Breast epithelium (tissue), 4 donors: ENCODE measurements around the gene MYO1D. TPM values are rescaled to one million over a fixed set of nuclear protein-coding genes. Genes with fewer than 3 reads are reported as not detected.
"Not testable (repeated sequence)": the region's sequence is repeated elsewhere in the genome, so short reads cannot be mapped to it uniquely, and the experiment has no call there.

Experiments
- DNase-seq, 2 donors: peaks; one replicate each; pipeline ENCODE4 v3.0.0-alpha.2; 2019; ENCODE audit warnings: low spot score in 2 of 2
- H3K27ac ChIP-seq, 2 donors: fragments of 200-600 bp; sonication (generic) in 1 of 2; one replicate each; pipeline ENCODE4 v1.5.1; 2016 to 2019; ENCODE audit warnings: mild to moderate bottlenecking in 1 of 2
- H3K27me3 ChIP-seq, 2 donors: fragments of 200-600 bp; sonication (generic) in 1 of 2; one replicate each; pipeline versions ENCODE4 v1.5.1 to v1.6.0; 2017 to 2019; ENCODE audit warnings: control low read depth in 1 of 2, mild to moderate bottlenecking in 1 of 2
- H3K36me3 ChIP-seq: fragments of 200-600 bp; one replicate; pipeline ENCODE4 v1.5.1; 2019
- H3K4me1 ChIP-seq, 2 donors: fragments of 200-600 bp; sonication (generic); one replicate each; pipeline ENCODE4 v1.5.1; 2016 to 2019; ENCODE audit warnings: control low read depth in 1 of 2
- H3K4me3 ChIP-seq, 3 donors: fragments of 200-600 bp; sonication (generic); 1 replicate in 2 of 3; 2 replicates in 1 of 3; pipeline ENCODE4 v1.5.1; 2016 to 2019; ENCODE audit warnings: mild to moderate bottlenecking in 3 of 3, moderate library complexity in 2 of 3
- H3K9me3 ChIP-seq, 2 donors: fragments of 200-600 bp; sonication (generic) in 1 of 2; one replicate each; pipeline ENCODE4 v1.5.1; 2016 to 2019; ENCODE audit warnings: control low read depth in 1 of 2
- CTCF ChIP-seq, 3 donors: fragments of 450-650 bp; IDR thresholded peaks; one replicate each; pipeline ENCODE4 v1.5.1; 2016 to 2017; ENCODE audit warnings: antibody characterized with exemption in 3 of 3, mild to moderate bottlenecking in 3 of 3, moderate library complexity in 3 of 3
- POLR2A ChIP-seq: fragments of 450-650 bp; IDR thresholded peaks from one replicate; pipeline ENCODE4 v1.6.1; 2016; ENCODE audit warnings: antibody characterized with exemption, mild to moderate bottlenecking, moderate library complexity
- POLR2AphosphoS5 ChIP-seq, 3 donors: sonication (generic); formaldehyde crosslinking; IDR thresholded peaks; one replicate each; pipeline ENCODE4 v1.6.1; 2017; ENCODE audit warnings: antibody characterized with exemption in 3 of 3
- intact Hi-C: fragments of 100-400 bp; cut with DNase I; formaldehyde crosslinking; loops from one replicate; pipeline ENCODE4 v1.15.1; 2023; ENCODE audit warnings: low total_unique reads
- total RNA-seq, 3 donors: library from RNA; depleted of rRNA; stranded (reverse); fragments of >200 nt; gene quantifications; one replicate each; pipeline ENCODE4 v1.1.0, GENCODE V29; 2016

Gene MYO1D
- 100 to 1,000 TPM in 1 of 3 donors, 10 to 100 TPM in 2; 54.4 to 114 (median 76.7) TPM for total RNA-seq

GRCh38 chr17:32876417-32877163 is at the start of gene MYO1D:
TSS of gene MYO1D (minus strand) at chr17:32877124. CDS start at chr17:32876872, 252 bp downstream.
- no peaks in the 10 kb centered on the region for H3K27me3 ChIP-seq
- H3K27ac ChIP-seq = peak within 1 kb of the TSS; percentile 92 to 100
- peak within 1 kb of the TSS; percentile 76 to 100 (median 77) for H3K4me3 ChIP-seq
- H3K9me3 ChIP-seq = no peaks in the 10 kb centered on the region
- intact Hi-C loops = no loop called here
- no peaks in the 10 kb centered on the region for H3K4me1 ChIP-seq
- TF ChIP-seq CTCF (IDR thresholded peaks at IDR 0.05) (peak in 2 of 3 donors; percentile 14 to 41), POLR2AphosphoS5 (IDR thresholded peaks at IDR 0.05) (peak in 1 of 3 donors; percentile 50), POLR2A (no peak)
- peak; percentile 68 to 74 for DNase-seq
- H3K36me3 ChIP-seq = no peaks in the 10 kb centered on the region

- H3K9me3 ChIP-seq = no peaks in the 10 kb centered on the region
- DNase-seq = no peak
- intact Hi-C loops = no loop called here
Observed at GRCh38 chr17:32926183-32926582, 49.3 kb upstream of the MYO1D start.

GRCh38 chr17:32923905-32924304 is 47.0 kb upstream of the MYO1D start:
- H3K27ac ChIP-seq, DNase-seq, H3K9me3 ChIP-seq, H3K4me1 ChIP-seq, intact Hi-C loops, H3K4me3 ChIP-seq, H3K27me3 ChIP-seq, H3K36me3 ChIP-seq: not testable (repeated sequence)

More at GRCh38 chr17:32926183-32926582, 49.3 kb upstream of the MYO1D start:
- Histone ChIP-seq H3K4me1 (peaks cover 0 to 5% of the 10 kb centered on the region in 2 donors), H3K27me3 (no peaks in the 10 kb centered on the region), H3K36me3 (no peaks in the 10 kb centered on the region), H3K4me3 (no peak overlapping the region), H3K27ac (no peak overlapping the region)
- TF ChIP-seq POLR2AphosphoS5 (IDR thresholded peaks at IDR 0.05) (no peak), POLR2A (no peak), CTCF (IDR thresholded peaks at IDR 0.05) (no peak)

- DNase-seq = no peak
- Histone ChIP-seq H3K27me3 (no peaks in the 10 kb centered on the region), H3K4me3 (no peak overlapping the region), H3K36me3 (no peaks in the 10 kb centered on the region), H3K27ac (no peak overlapping the region), H3K4me1 (no peaks in the 10 kb centered on the region), H3K9me3 (no peaks in the 10 kb centered on the region)
- no peak for TF ChIP-seq POLR2A
- intact Hi-C loops = no loop called here
Observed at GRCh38 chr17:32921017-32921416, 44.1 kb upstream of the MYO1D start.

GRCh38 chr17:32920293-32920692 is 43.4 kb upstream of the MYO1D start:
- no peaks in the 10 kb centered on the region for H3K9me3 ChIP-seq
- H3K36me3 ChIP-seq = no peaks in the 10 kb centered on the region
- no peak for DNase-seq
- TF ChIP-seq CTCF (IDR thresholded peaks at IDR 0.05) (no peak), POLR2AphosphoS5 (IDR thresholded peaks at IDR 0.05) (no peak), POLR2A (no peak)
- H3K27ac ChIP-seq = no peak overlapping the region
- no peaks in the 10 kb centered on the region for H3K27me3 ChIP-seq
- H3K4me3 ChIP-seq = no peak overlapping the region
- H3K4me1 ChIP-seq = no peaks in the 10 kb centered on the region
- intact Hi-C loops = no loop called here

GRCh38 chr17:32919876-32920275 is 43.0 kb upstream of the MYO1D start:
- H3K27ac ChIP-seq, H3K36me3 ChIP-seq, H3K9me3 ChIP-seq, H3K4me3 ChIP-seq, H3K4me1 ChIP-seq, intact Hi-C loops, H3K27me3 ChIP-seq, DNase-seq: not testable (repeated sequence)
